SJSA1 (cell line): ENCODE results near the gene ATP11B. TPM values are rescaled to one million over a fixed set of nuclear protein-coding genes. Genes with fewer than 3 reads are reported as not detected.
A peak's percentile ranks its signal among the peaks of the same experiment; 100 is the strongest.

Experiments used
- DNase-seq, 2 experiments: peaks; one replicate each; pipeline ENCODE4 v3.0.0-alpha.2; 2015 to 2020; ENCODE audit warnings: low spot score in 2 of 2, low read depth in 1 of 2
- H3K27ac ChIP-seq: fragments of 250-450 bp; sonication (Bioruptor Pico); 2 replicates; pipeline ENCODE4 v1.5.1; 2020; ENCODE audit warnings: mild to moderate bottlenecking, moderate library complexity
- H3K27me3 ChIP-seq: fragments of 250-450 bp; sonication (Bioruptor Pico); replicated peaks from 2 replicates; pipeline ENCODE4 v1.5.1; 2020; ENCODE audit warnings: mild to moderate bottlenecking, moderate library complexity
- H3K36me3 ChIP-seq: fragments of 250-450 bp; sonication (Bioruptor Pico); 2 replicates; pipeline ENCODE4 v1.5.1; 2020; ENCODE audit warnings: mild to moderate bottlenecking
- H3K4me1 ChIP-seq: fragments of 250-450 bp; sonication (Bioruptor Pico); replicated peaks from 2 replicates; pipeline ENCODE4 v1.6.1; 2021; ENCODE audit warnings: mild to moderate bottlenecking
- H3K4me3 ChIP-seq: fragments of 250-450 bp; sonication (Bioruptor Pico); 2 replicates; pipeline ENCODE4 v1.5.1; 2020; ENCODE audit warnings: mild to moderate bottlenecking
- H3K9me3 ChIP-seq: fragments of 250-450 bp; sonication (Bioruptor Pico); replicated peaks from 2 replicates; pipeline ENCODE4 v1.5.1; 2020; ENCODE audit warnings: mild to moderate bottlenecking
- total RNA-seq: library from RNA; depleted of rRNA; stranded (reverse); fragments of >200 nt; shearing (Covaris generic); gene quantifications from 2 replicates; pipeline ENCODE4 v1.2.3, GENCODE V29; 2014; rRNA removed

ATP11B gene
- total RNA-seq, 1 experiment from 2014 or later = 50.8 TPM

GRCh38 chr3:182967218-182968204, 174.2 kb downstream of the ATP11B start:
- Histone ChIP-seq H3K27me3 (no peaks in the 10 kb centered on the region), H3K27ac (no peak overlapping the region), H3K4me1 (peaks cover 12% of the 10 kb centered on the region), H3K9me3 (no peaks in the 10 kb centered on the region), H3K36me3 (peaks cover 5% of the 10 kb centered on the region), H3K4me3 (no peak overlapping the region)
- DNase-seq = no peak

GRCh38 chr3:182969277-182969676, 176.0 kb downstream of the ATP11B start:
- Histone ChIP-seq H3K9me3 (no peaks in the 10 kb centered on the region), H3K4me3 (no peak overlapping the region), H3K27me3 (no peaks in the 10 kb centered on the region), H3K27ac (no peak overlapping the region), H3K36me3 (no peaks in the 10 kb centered on the region), H3K4me1 (peaks cover 12% of the 10 kb centered on the region)
- peak in 1 of 2 experiments; percentile 20 for DNase-seq

GRCh38 chr3:182969853-182970252, 176.5 kb downstream of the ATP11B start:
- Histone ChIP-seq H3K36me3 (no peaks in the 10 kb centered on the region), H3K27me3 (no peaks in the 10 kb centered on the region), H3K4me3 (no peak overlapping the region), H3K9me3 (no peaks in the 10 kb centered on the region), H3K27ac (no peak overlapping the region), H3K4me1 (peaks cover 12% of the 10 kb centered on the region)
- DNase-seq = no peak

- H3K27ac ChIP-seq = no peak overlapping the region
- DNase-seq = no peak
- H3K4me1 ChIP-seq = peaks cover 12% of the 10 kb centered on the region
- no peaks in the 10 kb centered on the region for H3K9me3 ChIP-seq
- H3K27me3 ChIP-seq = no peaks in the 10 kb centered on the region
- no peaks in the 10 kb centered on the region for H3K36me3 ChIP-seq
- H3K4me3 ChIP-seq = no peak overlapping the region
Measured at GRCh38 chr3:182970811-182971418, 177.6 kb downstream of the ATP11B start.

Other genes starting within 250 kb of the ATP11B start
- 24.9 and 48.0 TPM in 2 replicates for gene DCUN1D1, start 187.0 kb downstream of the ATP11B start, total RNA-seq